AG10803 (cell line): ENCODE results near the gene TMEM267.
"Not testable (repeated sequence)": the region's sequence is repeated elsewhere in the genome, so short reads cannot be mapped to it uniquely, and the experiment has no call there.

Source experiments
- DNase-seq: peaks from one replicate; pipeline ENCODE4 v3.0.0; 2010; ENCODE audit warnings: low read depth
- H3K4me3 ChIP-seq: 2 replicates; pipeline ENCODE4 v1.5.1; 2011; ENCODE audit warnings: mild to moderate bottlenecking, low read length, control low read depth
- CTCF ChIP-seq: conservative IDR thresholded peaks from 2 replicates; pipeline ENCODE4 v1.5.1; 2011; ENCODE audit warnings: mild to moderate bottlenecking, low read length, control low read depth, inconsistent platforms

The TMEM267 gene

GRCh38 chr5:43427306-43427705 lies 56.4 kb downstream of the TMEM267 start:
- DNase-seq = no peak
- no peak for TF ChIP-seq CTCF
- H3K4me3 ChIP-seq = no peak overlapping the region

GRCh38 chr5:43425983-43426382 lies 57.7 kb downstream of the TMEM267 start:
- no peak for TF ChIP-seq CTCF
- peak; percentile 74 for DNase-seq
- H3K4me3 ChIP-seq = no peak overlapping the region

- H3K4me3 ChIP-seq, DNase-seq: not testable (repeated sequence)
Measured at GRCh38 chr5:43423086-43423485, 60.6 kb downstream of the TMEM267 start.

- peak; percentile 51 for DNase-seq
- no peak for TF ChIP-seq CTCF
Measured at GRCh38 chr5:43422143-43422542, 61.5 kb downstream of the TMEM267 start.

GRCh38 chr5:43421450-43422133 lies 62.1 kb downstream of the TMEM267 start:
- no peak for DNase-seq
- no peak for TF ChIP-seq CTCF
- no peak overlapping the region for H3K4me3 ChIP-seq

More at GRCh38 chr5:43422143-43422542, 61.5 kb downstream of the TMEM267 start:
- H3K4me3 ChIP-seq = no peak overlapping the region

- DNase-seq = no peak
- TF ChIP-seq CTCF = no peak
- no peak overlapping the region for H3K4me3 ChIP-seq
Measured at GRCh38 chr5:43420241-43420640, 63.4 kb downstream of the TMEM267 start.

GRCh38 chr5:43418561-43418960 lies 65.1 kb downstream of the TMEM267 start:
- no peak overlapping the region for H3K4me3 ChIP-seq
- DNase-seq = no peak
- TF ChIP-seq CTCF = no peak
